GM21381 (cell line): ENCODE measurements around the gene NDST3.
"Not testable (repeated sequence)": the region's sequence is repeated elsewhere in the genome, so short reads cannot be mapped to it uniquely, and the experiment has no call there.

ENCODE experiments used
- ATAC-seq: cut with Tn5 transposase; IDR thresholded peaks from one replicate; pipeline ENCODE4 v1.9.1; 2021; ENCODE audit warnings: mild to moderate bottlenecking, moderate library complexity; ENCODE audit not compliant: unreplicated experiment

The NDST3 gene

GRCh38 chr4:118266145-118266496, 231.8 kb downstream of the NDST3 start:
- ATAC-seq: not testable (repeated sequence)

DNA sequence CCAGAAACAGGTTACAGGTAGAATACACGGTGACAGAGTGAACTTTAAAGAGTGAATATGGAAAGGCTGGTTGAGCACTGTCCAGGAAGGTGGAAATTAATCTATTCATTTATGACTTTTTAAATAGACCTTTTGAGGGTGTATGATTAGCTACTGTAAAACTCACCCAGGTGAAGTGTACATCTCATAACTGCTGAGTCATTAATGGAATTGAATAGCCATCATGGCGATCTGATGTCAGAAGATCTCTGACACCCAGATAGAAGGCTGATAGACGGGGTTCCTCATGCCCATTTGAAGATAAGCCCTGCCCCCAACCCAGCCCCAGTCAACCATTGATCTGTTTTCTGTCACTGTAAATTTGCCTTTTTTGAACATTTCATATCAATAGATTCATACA, 234.5 kb downstream of the NDST3 start:
- ATAC-seq: no peak

- ATAC-seq: peak; percentile 55
Observed at GRCh38 chr4:118270492-118270891, 236.2 kb downstream of the NDST3 start.

DNA sequence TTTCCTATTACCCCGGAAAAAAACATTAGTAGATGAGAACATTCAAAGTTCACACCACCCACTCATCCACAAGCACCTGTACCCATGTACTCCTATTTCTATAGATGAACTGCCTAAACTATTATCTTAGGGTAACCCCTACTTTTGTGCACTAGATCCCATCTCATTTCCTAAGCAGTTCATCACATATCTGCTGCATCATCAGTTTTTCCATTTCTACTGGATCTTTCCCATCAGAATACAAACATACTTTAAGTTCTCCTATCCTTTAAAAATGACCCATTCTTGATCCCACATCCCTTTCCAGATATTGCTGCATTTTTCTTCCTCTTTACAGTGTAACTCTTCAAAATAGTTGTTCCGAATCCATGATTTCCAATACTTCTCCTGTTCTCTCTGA, 237.5 kb downstream of the NDST3 start:
- ATAC-seq: no peak

GRCh38 chr4:118273642-118274041, 239.4 kb downstream of the NDST3 start:
- ATAC-seq: no peak

GRCh38 chr4:118276580-118276979, 242.3 kb downstream of the NDST3 start:
- ATAC-seq: no peak

DNA sequence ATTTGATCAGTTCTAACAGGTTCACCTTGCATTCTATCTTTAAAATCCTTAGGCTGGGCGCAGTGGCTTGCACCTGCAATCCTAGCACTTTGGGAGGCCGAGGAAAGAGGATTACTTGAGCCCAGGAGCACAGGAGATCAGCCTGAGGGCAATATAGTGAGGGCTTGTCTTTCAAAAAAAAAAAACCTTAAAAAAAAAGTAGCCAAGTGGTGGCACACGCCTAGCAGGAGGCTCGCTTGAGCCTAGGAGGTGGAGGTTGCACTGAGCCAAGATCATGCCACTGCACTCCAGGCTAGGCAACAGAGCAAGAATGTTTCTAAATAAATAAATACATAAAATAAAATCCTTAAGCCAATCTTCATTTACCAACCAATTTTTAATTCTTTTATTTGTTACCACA, 243.0 kb downstream of the NDST3 start:
- ATAC-seq: no peak

- peak; percentile 83 for ATAC-seq
Observed at GRCh38 chr4:118278473-118279274, 244.4 kb downstream of the NDST3 start.

- no peak for ATAC-seq
Observed at GRCh38 chr4:118279328-118279727, 245.0 kb downstream of the NDST3 start.

- ATAC-seq: no peak
Observed at GRCh38 chr4:118279920-118280432, 245.7 kb downstream of the NDST3 start.

- peak; percentile 23 for ATAC-seq
Observed at GRCh38 chr4:118280501-118281218, 246.4 kb downstream of the NDST3 start.

DNA sequence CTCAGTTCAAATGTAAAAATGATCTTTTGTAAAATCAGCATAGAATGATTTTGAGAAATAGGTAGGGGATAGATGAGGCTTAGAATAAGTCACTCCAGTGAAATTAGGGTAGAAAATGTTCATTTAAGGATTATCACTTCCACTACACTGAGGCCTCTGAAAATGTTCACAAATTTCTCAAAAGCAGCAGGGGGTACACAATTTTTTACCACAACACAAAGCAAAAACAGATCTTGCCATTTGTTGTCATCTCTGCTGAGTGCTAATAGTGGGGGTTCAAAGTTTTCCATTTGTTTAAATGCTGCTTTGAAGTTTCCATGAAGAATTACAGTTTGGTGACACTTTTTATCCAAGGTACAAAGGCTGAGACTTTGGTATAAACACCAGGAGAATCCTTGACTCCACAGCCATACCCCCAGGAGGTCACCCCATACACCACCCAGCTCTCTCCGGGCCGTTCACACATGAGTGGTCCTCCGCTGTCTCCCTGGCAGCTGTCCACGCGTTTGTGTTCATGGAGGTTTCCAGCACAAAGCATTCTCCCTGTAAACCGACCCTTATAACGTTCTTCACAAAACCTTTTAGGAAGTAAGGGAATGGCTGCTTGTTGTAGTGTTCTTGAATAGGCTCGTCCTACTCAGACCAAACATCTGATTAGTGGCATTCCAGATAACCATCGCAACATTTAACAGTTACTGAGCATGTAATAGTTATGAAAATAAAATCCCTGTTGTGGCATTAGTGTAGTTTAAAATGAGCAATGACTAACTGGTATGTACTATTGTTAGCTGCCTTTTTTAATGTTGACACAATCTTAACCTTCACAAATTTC, 247.5 kb downstream of the NDST3 start:
- no peak for ATAC-seq

GRCh38 chr4:118282692-118283091, 248.4 kb downstream of the NDST3 start:
- ATAC-seq: no peak

- peak; percentile 43 for ATAC-seq
Observed at GRCh38 chr4:118284169-118284568, 249.9 kb downstream of the NDST3 start.

GRCh38 chr4:118285931-118286330, 251.6 kb downstream of the NDST3 start:
- no peak for ATAC-seq

- no peak for ATAC-seq
Observed at GRCh38 chr4:118286685-118287084, 252.4 kb downstream of the NDST3 start.

DNA sequence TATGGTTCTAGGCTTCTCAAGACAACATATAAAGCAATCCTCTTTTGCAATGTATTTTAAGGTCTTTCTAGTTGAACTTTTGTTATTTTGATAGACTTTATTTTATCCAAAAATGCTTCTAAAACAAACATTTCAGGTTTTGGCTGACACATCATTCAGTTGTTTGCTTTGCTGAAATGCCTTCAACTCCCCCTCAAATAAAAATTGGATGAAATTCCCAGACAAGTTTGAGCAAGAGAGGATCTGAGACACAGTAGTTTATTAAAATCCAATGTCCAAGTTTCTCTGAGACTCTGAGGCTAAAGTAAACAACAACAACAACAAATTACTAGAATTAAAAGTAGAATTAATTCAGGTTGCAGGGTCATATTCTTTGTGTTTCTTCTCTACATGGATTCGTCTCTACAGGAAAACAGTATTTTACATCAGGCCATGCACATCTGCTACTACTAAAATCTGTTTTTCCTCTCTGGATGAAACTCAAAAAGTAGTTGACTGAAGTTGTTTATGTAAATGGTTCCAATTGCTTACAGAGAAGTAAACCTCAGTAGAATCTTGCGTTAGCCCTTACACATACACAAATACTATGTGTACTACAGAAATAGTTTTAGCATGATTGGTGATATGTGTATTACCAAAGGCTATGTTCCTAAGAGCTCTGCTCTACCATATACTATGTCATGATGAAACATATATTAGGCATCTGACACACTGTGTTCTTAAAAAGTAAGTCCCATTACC, 253.6 kb downstream of the NDST3 start:
- ATAC-seq: no peak

DNA sequence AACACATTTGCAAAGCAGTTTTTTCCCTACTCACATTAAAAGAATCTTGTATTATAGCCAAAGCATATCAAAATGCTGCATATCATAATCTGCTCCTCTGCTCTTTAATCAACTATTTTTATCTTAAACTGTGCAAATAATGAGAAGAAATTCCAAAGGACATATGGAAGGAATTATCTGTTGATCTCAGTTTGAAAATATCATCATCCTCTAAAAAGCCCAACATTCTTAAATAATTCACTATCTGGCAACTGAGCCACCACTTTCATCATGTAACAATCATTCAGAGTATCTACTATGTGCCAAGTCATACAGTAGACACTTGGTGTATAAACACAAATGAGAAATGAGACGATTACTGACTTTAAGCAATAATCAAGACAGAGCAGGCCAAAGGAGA, 255.5 kb downstream of the NDST3 start:
- no peak for ATAC-seq

GRCh38 chr4:118290951-118291350, 256.7 kb downstream of the NDST3 start:
- ATAC-seq: no peak

DNA sequence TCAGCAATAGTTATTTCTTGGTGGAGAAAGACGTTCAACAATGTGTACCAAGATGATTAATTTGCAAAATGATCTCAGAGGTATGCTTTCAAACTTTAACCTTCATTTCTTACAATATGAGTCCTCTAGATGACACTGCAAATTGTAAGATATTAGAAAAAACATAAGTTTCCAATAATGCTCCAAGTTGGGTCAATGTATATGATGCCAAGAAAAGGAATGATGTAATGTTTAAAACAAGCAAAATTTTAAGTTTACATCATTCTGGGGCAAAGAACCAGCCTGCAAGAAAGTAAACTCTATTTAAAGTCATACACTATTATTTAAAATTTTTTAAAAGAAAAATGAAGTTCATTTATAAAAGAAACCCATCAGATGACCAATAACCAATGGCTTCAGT, 262.4 kb downstream of the NDST3 start:
- no peak for ATAC-seq

DNA sequence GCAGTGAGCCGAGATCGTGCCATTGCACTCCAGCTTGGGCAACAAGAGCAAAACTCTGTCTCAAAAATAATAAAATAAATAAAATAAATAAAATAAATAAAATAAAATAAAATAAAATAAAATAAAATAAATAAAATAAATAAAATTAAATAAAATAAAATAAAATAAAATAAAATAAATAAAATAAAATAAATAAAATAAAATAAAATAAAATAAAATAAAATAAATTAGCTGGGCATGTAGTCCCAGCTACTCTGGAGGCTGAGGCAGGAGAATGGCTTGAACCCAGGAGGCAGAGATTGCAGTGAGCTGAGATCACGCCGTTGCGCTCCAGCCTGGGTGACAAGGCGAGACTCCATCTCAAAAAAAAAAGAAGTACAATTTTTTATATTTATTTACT, 265.3 kb downstream of the NDST3 start:
- ATAC-seq: not testable (repeated sequence)
